Activated CD8-positive, alpha-beta memory T cell treated with anti-CD3 and anti-CD28 coated beads for 48 hours (primary cell): Measurements from ENCODE around the gene UBR3.

Source experiments
- DNase-seq, 3 experiments: peaks; one replicate each; pipeline ENCODE4 v3.0.0-alpha.2; 2020; ENCODE audit warnings: low read depth in 2 of 3, low spot score in 2 of 3

The UBR3 gene

DNA sequence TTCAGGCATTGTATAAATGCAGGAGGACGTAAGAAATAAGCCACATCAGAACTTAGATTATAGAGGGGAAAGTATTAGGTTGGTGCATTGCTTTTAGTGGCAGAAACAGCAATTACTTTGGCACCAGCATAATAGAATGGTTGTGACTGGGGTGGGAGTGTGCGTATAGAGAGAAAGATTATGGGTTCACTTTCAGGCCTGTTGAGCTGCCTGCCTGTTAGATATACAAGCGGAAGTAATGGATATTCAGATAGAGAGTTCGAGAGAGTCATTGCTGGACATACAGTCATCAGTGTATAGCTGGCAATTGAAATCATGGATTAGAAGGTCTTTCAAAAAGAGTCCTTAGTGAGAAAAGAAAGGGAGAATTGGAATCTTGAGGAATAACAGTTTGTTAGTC is 211.5 kb downstream of the UBR3 start:
- DNase-seq = no peak

DNA sequence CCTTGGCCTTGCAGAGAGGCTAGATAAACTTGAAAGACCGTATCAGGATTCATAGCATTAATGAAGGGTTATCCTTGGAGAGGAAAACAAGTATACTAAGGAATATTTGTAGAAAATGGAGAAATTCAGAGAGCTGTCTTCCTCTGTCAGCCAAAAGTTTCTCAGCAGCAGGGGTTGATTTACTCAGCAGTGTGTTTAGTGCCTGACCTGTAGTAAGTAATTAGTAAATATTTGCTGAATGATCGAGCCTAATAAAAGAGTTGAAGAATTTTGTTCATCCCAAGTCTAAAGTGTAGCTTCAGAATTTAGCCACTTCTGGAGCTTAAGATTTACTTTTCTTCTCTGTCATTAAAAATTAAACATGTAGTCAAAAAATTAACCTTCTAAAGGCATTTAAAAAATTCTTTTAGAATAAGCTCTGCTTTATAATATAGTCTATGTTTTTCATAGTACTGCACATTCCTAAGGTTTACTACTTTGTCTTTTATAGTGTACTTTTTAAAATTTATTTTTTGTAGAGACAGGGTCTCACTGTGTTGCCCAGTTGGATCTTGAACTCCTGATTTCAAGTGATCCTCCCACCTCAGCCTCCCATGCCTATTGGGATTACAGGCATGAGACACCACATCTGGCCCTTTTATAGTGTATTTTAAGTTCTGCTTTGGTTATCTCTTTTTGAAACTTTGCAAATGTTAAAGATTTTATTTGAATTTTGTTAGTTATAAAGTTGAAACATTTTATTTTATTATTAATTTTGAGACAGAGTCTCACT is 212.3 kb downstream of the UBR3 start:
- no peak for DNase-seq

GRCh38 chr2:170044751-170045478 is 217.7 kb downstream of the UBR3 start:
- no peak for DNase-seq

DNA sequence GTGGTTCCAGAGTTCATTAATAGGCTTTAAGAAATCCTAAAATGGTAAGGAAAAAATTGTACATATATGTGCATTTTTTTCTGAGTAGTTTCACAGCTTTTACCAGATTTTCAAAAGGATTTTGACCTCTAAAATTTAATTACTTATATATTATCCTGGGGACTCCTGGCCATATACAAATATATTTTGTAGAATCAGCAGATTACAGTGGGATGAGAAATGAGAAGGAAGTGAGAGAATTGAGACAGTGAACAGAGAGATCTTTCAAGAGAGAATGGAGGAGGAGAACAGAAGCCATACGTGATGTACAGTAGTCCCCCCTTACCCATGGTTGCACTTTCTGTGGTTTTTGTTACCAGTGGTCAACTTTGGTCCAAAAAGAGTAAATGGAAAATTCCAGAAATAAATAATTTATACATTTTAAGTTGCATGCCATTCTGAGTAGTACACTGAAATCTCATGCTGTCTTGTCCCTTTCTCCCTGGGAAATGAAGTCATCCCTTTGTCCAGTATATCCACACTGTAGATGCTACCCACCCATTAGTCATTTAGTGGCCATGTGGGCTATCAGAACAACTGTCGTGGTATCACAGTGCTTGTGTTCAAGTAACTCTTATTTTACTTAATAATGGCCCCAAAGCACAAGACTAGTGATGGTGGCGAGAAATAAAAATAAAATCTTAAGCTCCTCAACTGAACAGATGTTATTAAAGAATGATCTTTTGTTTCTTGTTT is 220.2 kb downstream of the UBR3 start:
- DNase-seq = no peak

- no peak for DNase-seq
Measured at GRCh38 chr2:170052151-170052550, 224.9 kb downstream of the UBR3 start.

- no peak for DNase-seq
Measured at GRCh38 chr2:170054997-170055396, 227.7 kb downstream of the UBR3 start.

GRCh38 chr2:170056900-170057299 is 229.6 kb downstream of the UBR3 start:
- no peak for DNase-seq

- no peak for DNase-seq
Measured at GRCh38 chr2:170063456-170064235, 236.4 kb downstream of the UBR3 start.

DNA sequence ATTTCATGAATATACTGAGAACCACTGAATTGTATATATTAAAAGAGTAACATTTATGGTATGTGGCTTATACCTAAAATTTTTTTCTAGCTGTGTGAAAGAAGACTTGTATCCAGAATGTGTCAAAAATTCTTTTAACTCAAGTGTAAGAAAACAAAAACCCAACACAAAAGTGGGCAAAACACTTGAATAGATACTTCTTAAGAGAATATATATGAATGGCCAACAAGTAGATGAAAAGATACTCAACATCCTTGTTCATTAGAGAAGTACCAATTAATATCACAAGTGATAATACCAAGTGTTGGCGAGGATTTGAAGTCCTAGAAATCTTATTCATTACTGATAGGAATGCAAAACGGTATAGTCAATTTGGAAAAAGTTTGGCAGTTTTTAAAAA is 243.5 kb downstream of the UBR3 start:
- no peak for DNase-seq

GRCh38 chr2:170073288-170073687 is 246.0 kb downstream of the UBR3 start:
- no peak for DNase-seq

- no peak for DNase-seq
Measured at GRCh38 chr2:170076189-170076588, 248.9 kb downstream of the UBR3 start.

- no peak for DNase-seq
Measured at GRCh38 chr2:170077830-170078569, 250.7 kb downstream of the UBR3 start.

DNA sequence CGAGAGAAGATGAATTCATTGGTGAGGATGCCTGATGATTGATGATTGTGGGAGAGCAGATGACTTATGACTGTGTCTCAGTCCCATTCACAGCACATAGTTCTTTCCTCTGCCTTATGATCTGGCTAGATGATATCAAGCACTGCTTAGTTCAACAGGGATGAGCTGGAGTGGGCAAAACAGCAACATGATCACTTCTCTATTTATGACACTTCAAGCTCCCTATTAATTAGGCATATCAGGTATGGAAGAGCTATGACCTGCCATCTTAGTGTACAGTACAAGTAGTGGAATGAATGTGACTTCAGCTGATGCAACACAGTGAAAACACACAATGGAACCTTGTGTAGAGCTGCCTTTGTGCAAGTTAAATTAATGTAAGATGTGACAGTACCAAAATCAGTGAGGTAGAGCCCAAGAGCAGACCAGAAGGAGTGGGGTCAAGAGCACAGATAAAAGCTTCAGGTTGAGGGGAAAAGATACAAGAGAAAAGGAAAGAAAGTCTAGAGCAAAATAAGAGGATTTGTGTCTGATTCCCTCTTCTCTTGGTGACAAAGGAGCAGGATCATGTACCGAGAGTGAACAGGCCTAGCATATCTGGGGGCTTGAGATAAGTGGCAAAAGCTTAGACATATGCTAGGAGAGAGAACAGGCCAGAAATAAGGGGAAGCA is 257.7 kb downstream of the UBR3 start:
- DNase-seq = no peak

- DNase-seq = no peak
Measured at GRCh38 chr2:170086117-170086688, 258.9 kb downstream of the UBR3 start.

- DNase-seq = no peak
Measured at GRCh38 chr2:170086751-170087412, 259.6 kb downstream of the UBR3 start.

GRCh38 chr2:170087413-170087793 is 260.1 kb downstream of the UBR3 start:
- no peak for DNase-seq

DNA sequence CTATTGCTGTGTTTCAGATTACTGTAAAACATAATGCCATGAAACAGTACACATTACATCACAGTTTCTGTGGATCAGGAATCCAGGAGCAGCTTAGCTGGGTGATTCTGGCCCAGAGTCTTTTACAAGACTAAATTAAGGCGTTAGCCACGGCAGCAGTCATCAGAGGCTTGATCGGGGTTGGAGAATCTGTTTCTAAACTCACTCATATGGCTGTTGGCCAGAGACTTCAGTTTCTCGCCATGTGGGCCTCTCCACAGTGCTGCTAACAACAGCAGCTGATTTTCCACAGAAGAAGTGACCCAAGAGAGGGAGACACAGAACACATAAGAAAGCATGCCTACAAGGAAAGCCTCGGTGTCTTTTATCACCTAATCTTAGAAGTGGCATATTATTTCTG is 261.5 kb downstream of the UBR3 start:
- no peak for DNase-seq

GRCh38 chr2:170090229-170090628 is 263.0 kb downstream of the UBR3 start:
- DNase-seq = no peak

GRCh38 chr2:170091436-170091835 is 264.2 kb downstream of the UBR3 start:
- no peak for DNase-seq
